Measurements from ENCODE around the gene CCL28. TPM values are rescaled to one million over a fixed set of nuclear protein-coding genes. Genes with fewer than 3 reads are reported as not detected.

Gene CCL28
- total RNA-seq, 1 experiment from 2014 or later: 1.4 TPM

- TF ChIP-seq ZNF512 (CRISPR knock-in tag; IDR thresholded peaks at IDR 0.05; ENCODE audit: borderline replicate concordance): no peak
- TF ChIP-seq MAX (CRISPR knock-in tag; IDR thresholded peaks at IDR 0.05): peak; percentile 98
- TF ChIP-seq EMX1 (CRISPR knock-in tag; IDR thresholded peaks at IDR 0.05): no peak
- no peak for TF ChIP-seq ZNF671 (CRISPR knock-in tag; IDR thresholded peaks at IDR 0.05)
- TF ChIP-seq ETV6 (CRISPR knock-in tag; IDR thresholded peaks at IDR 0.05): peak; percentile 89; the same call in 1 of the 2 replicates
- TF ChIP-seq TEAD4 (CRISPR knock-in tag; IDR thresholded peaks at IDR 0.05): no peak
- TF ChIP-seq ZNF219 (CRISPR knock-in tag; IDR thresholded peaks at IDR 0.05; ENCODE audit: borderline replicate concordance): peak; percentile 47; the same call in 1 of the 2 replicates
These were observed 15.4 kb downstream of the CCL28 start (continued) for GRCh38 chr5:43396762-43397304.

- no peak for DNase-seq (ENCODE audit: low spot score)
- H3K36me3 Mint-ChIP-seq: no peaks in the 10 kb centered on the region
- no peak for ATAC-seq
- TF ChIP-seq OVOL2 (CRISPR knock-in tag; IDR thresholded peaks at IDR 0.05; ENCODE audit: borderline replicate concordance) (no peak), FOXP4 (CRISPR knock-in tag; IDR thresholded peaks at IDR 0.05) (no peak), ZNF219 (CRISPR knock-in tag; IDR thresholded peaks at IDR 0.05; ENCODE audit: borderline replicate concordance) (no peak), ESRRA (CRISPR knock-in tag; IDR thresholded peaks at IDR 0.05; ENCODE audit: borderline replicate concordance) (no peak), NR3C1 (CRISPR knock-in tag; conservative IDR thresholded peaks at IDR 0.05; ENCODE audit: low read depth) (no peak), ATF3 (CRISPR knock-in tag; conservative IDR thresholded peaks at IDR 0.05) (no peak), NR2C2 (CRISPR knock-in tag; IDR thresholded peaks at IDR 0.05) (no peak), ZNF512 (CRISPR knock-in tag; IDR thresholded peaks at IDR 0.05; ENCODE audit: borderline replicate concordance) (no peak), ZNF232 (CRISPR knock-in tag; IDR thresholded peaks at IDR 0.05) (no peak), GABPB1 (CRISPR knock-in tag; IDR thresholded peaks at IDR 0.05) (no peak), CREB1 (CRISPR knock-in tag; IDR thresholded peaks at IDR 0.05) (no peak), SP1 (CRISPR knock-in tag; conservative IDR thresholded peaks at IDR 0.05) (no peak), TCF7 (CRISPR knock-in tag; IDR thresholded peaks at IDR 0.05; ENCODE audit: low read depth) (no peak), ZSCAN18 (CRISPR knock-in tag; IDR thresholded peaks at IDR 0.05) (no peak)
- no peaks in the 10 kb centered on the region for H3K4me1 Mint-ChIP-seq
- ChIA-PET POLR2A (interaction anchor here (0.8 kb wide), 1 partner anchor 94 kb away, joined by 4 read pairs; no protein-coding TSS in a partner anchor), CTCF (interaction anchor here (0.6 to 2.0 kb wide), 34 partner anchors 7 to 482 kb away, joined by 3 to 31 read pairs (median 4); partner anchors contain the start of genes HMGCS1, NIM1K, TMEM267 and ZNF131)
- no peak overlapping the region for H3K27ac Mint-ChIP-seq
- H3K9me3 Mint-ChIP-seq: no peaks in the 10 kb centered on the region
- H3K4me3 Mint-ChIP-seq: no peak overlapping the region
- H3K27me3 Mint-ChIP-seq (ENCODE audit: low read depth): no peaks in the 10 kb centered on the region; the same call in 1 of the 2 replicates
These were observed 21.7 kb downstream of the CCL28 start for GRCh38 chr5:43390471-43390870.

Measured in WTC11 (cell line).